Retinal pigment epithelial cell (primary cell): ENCODE measurements around the gene GALNT10.

Experiments used
- DNase-seq: peaks from one replicate; pipeline ENCODE4 v3.0.0-alpha.2; 2010; ENCODE audit warnings: low read depth
- H3K4me3 ChIP-seq: 2 replicates; pipeline ENCODE4 v1.5.1; 2011; ENCODE audit warnings: mild to moderate bottlenecking, low read length, control low read depth, moderate library complexity
- TF ChIP-seq, protein P1 (sequence below): conservative IDR thresholded peaks from 2 replicates; pipeline ENCODE4 v1.5.1; 2011; ENCODE audit warnings: low read depth, low read length, control low read depth, inconsistent platforms

The GALNT10 gene

DNA sequence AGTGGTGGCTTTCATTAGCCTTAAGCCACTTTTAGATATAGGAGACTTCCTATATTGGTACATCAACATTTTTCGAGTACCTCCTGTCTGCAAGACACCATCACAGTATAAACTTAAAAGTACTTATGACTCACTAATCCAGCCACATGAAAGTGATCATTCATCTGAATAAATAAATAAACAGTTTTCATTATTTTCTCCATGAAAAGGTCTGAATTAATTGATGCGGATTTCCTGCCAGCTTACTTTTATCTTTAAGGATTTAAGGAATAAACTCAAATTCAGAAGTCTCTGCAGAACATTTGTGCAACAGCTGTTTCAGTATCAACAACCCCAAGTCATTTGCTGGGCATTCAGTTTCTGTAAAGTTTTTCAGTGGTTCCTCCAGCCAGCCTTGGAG is 259.3 kb downstream of the GALNT10 start:
- H3K4me3 ChIP-seq, result no peak overlapping the region
- no peak for DNase-seq
- TF ChIP-seq, protein P1, sequence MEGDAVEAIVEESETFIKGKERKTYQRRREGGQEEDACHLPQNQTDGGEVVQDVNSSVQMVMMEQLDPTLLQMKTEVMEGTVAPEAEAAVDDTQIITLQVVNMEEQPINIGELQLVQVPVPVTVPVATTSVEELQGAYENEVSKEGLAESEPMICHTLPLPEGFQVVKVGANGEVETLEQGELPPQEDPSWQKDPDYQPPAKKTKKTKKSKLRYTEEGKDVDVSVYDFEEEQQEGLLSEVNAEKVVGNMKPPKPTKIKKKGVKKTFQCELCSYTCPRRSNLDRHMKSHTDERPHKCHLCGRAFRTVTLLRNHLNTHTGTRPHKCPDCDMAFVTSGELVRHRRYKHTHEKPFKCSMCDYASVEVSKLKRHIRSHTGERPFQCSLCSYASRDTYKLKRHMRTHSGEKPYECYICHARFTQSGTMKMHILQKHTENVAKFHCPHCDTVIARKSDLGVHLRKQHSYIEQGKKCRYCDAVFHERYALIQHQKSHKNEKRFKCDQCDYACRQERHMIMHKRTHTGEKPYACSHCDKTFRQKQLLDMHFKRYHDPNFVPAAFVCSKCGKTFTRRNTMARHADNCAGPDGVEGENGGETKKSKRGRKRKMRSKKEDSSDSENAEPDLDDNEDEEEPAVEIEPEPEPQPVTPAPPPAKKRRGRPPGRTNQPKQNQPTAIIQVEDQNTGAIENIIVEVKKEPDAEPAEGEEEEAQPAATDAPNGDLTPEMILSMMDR, result no peak

DNA sequence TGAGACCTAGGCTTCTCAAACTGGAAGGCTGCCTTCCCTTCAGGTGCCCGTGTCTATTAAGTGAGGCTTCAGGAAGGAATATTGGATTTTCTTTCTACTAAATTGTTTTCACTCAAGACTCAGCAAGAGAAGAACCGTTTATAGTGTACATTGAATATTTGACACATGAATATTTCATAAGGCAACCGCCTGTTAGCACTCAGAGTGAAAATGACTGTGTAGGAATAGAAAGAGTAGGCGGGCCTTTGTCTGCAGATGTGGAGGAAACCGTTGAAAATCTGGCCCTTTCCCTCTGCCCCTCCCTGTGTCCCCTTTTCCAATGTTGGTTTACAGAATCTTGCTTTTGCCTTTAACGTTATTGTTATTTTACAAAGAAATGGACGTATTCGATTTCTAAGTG is 261.4 kb downstream of the GALNT10 start:
- TF ChIP-seq, protein P1, result no peak
- no peak overlapping the region for H3K4me3 ChIP-seq
- no peak for DNase-seq

DNA sequence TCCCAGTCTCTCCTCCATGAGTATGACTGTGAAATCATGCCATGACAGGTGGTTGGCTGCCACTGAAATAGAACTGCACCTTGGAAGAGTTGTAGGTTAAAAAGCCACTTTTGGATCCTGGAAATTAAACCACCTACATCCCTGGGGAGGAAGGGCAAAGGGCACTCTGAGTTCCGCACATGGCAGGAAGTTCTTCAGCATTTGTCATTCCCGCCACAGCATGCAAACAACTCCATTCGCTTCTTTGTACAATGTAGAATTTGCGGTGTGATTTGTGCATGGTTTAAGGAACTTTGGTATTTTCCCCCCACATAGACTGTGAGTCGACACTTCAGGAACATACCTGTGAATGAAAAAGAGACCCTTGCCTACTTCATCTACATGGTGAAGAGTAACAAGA is 265.1 kb downstream of the GALNT10 start:
- no peak overlapping the region for H3K4me3 ChIP-seq
- TF ChIP-seq, protein P1, result no peak
- DNase-seq, result no peak

DNA sequence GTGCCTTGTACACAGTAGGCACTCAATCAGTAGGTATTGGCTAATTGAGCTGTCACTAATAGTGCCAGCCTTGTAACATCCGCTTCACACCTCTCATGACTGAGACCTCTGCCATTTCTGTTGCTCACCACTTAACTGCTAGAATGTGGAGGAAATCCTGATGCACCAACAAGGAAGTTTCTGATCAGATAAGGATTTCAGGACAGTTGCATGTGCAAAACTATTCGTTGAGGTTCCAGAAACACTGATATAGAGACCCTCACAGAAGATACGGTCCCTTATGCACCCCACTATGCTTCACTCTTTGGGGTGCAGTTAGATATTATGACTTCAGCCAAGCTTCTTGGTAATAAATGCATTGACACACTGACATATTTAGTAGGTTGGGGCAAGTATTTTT is 266.0 kb downstream of the GALNT10 start:
- H3K4me3 ChIP-seq, result no peak overlapping the region
- TF ChIP-seq, protein P1, result no peak
- DNase-seq, result no peak

DNA sequence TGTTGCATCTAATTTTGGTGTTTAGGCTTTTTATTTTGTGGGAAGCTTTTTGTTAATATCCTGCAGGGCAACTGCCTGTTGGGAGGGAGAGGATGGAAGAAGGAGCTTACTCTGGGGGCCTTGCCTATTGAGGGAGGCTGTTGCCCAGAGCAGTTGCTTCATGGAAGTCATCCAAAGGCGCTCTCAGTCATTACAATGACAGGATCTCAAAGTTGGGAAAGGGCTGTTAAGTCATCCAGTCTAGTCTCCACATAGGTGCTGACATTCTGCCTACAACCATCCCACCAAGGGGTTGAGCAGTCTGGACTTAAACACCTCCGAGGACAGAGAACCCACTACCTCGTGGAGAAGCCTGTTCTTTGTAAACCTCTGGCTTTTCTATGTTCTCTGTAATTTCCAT is 268.5 kb downstream of the GALNT10 start:
- TF ChIP-seq, protein P1, result no peak
- DNase-seq, result no peak

DNA sequence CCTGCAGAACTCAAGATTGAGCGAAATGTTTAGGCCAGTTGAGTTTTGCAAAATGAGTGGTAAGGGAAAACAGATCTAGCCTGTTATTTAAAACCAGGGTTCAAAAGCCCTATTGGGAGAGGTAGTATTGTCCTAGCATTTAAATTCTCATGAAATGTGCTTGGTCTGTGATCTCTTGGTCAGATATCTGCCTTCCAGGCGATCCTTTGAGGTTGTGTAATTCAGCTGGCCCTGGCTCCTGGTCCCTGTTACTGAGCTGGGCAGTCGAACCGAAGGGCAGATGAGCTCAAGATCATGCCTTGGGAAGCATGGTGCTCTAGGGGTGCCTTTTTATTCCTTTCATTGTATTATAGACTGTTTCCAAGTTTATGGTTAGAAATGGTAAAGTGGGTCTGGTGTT is 269.6 kb downstream of the GALNT10 start:
- TF ChIP-seq, protein P1, result no peak
- H3K4me3 ChIP-seq, result no peak overlapping the region
- no peak for DNase-seq

More for the DNA sequence above, 268.5 kb downstream of the GALNT10 start:
- no peak overlapping the region for H3K4me3 ChIP-seq

DNA sequence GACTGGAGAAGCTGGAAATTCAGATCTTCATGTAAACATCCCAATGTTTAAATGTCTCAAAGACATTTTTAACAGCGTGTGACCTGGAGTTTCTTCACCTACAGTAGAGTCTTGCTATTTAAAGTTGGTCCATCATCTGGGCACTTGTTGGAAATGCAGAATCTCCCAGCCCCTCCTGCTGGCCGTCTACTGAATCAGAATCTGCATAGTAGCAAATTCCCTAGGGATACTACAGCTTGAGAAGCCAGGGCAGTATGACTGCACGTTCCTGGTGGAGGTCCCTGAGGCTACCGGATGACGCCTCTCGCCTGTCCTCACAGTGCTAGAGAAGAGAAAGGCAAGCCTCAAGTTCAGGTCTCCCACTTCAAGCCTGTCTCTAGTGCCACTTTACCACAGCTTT is 271.0 kb downstream of the GALNT10 start:
- no peak for DNase-seq
- no peak overlapping the region for H3K4me3 ChIP-seq
- TF ChIP-seq, protein P1, result peak; percentile 49
